ENCODE data around the gene GPC5. TPM values are rescaled to one million over a fixed set of nuclear protein-coding genes. Genes with fewer than 3 reads are reported as not detected.

The GPC5 gene
- total and polyA plus RNA-seq, 2 of the 13 experiments (the other 11 are each of a cell fraction or from before 2014, with no cell fraction given), result 0.02 to 0.07 TPM

- no TSS peak for BruUV-seq (replicated peaks)
- H2AFZ ChIP-seq (ENCODE audit: low read length), result no peak overlapping the region
- H3K9me3 ChIP-seq (ENCODE audit: low read length), result no peaks in the 10 kb centered on the region
- TF ChIP-seq MAFF (IDR thresholded peaks at IDR 0.05; ENCODE audit: low read depth, low read length) (peak; percentile 84), MAFK (conservative IDR thresholded peaks at IDR 0.05 in 1 of 2, IDR thresholded peaks at IDR 0.05 in 1 of 2; ENCODE audit: low read length in 2 of 2) (peak; percentile 85 to 89), ZNF775 (CRISPR knock-in tag; IDR thresholded peaks at IDR 0.05; ENCODE audit: borderline replicate concordance) (no peak)
- no peak overlapping the region for H3K9ac ChIP-seq (ENCODE audit: insufficient read depth, low read depth, low read length)
- H4K20me1 ChIP-seq (ENCODE audit: insufficient read depth, low read length), result no peaks in the 10 kb centered on the region
- no peaks in the 10 kb centered on the region for H3K79me2 ChIP-seq (ENCODE audit: insufficient read depth, low read length)
- ChIA-PET POLR2A (no interaction called here), CTCF (ENCODE audit: low intra/inter-chr PET ratio, low total read pairs) (no interaction called here)
- DNase-seq (ENCODE audit: low spot score) (no peak), ATAC-seq (no peak), FAIRE-seq (no peak)
- no peak overlapping the region for H3K27ac ChIP-seq (ENCODE audit: extremely low read length, insufficient read depth, low read length)
- in situ Hi-C loops (cut with HindIII; ENCODE audit: extremely low pct_ligation_motif_present, low pct_unique_long_range_greater_than_20kb) (no loop called here), intact Hi-C loops (cut with micrococcal nuclease; ENCODE audit: unreplicated experiment) (loop anchor here (10.0 kb wide), 1 partner anchor 244 kb away; no protein-coding TSS in a partner anchor)
- no peaks in the 10 kb centered on the region for H3K36me3 ChIP-seq (replicated peaks in 1 of 2; ENCODE audit: control insufficient read depth in 1 of 2, insufficient read depth in 2 of 2, low read length in 2 of 2)
- 0% methylated on average over 2 of the region's 2 CpGs for WGBS (ENCODE audit: low lambda C conversion rate)
- H3K4me3 ChIP-seq (replicated peaks in 1 of 3; ENCODE audit: insufficient read depth in 1 of 3, low read depth in 2 of 3, low read length in 3 of 3), result no peak overlapping the region
- H3K4me2 ChIP-seq (ENCODE audit: low read depth, low read length), result no peak overlapping the region
- no peaks in the 10 kb centered on the region for H3K27me3 ChIP-seq (ENCODE audit: control insufficient read depth in 1 of 2, insufficient read depth in 2 of 2, low read length in 2 of 2)
- H3K4me1 ChIP-seq (ENCODE audit: insufficient read depth, low read length), result no peaks in the 10 kb centered on the region
Observed at GRCh38 chr13:92188574-92188973, 790.2 kb downstream of the GPC5 start.

- H3K9me3 ChIP-seq (ENCODE audit: low read length), result no peaks in the 10 kb centered on the region
- no peak for ATAC-seq
- no peak for TF ChIP-seq ZNF296 (CRISPR knock-in tag; conservative IDR thresholded peaks at IDR 0.05)
- TF ChIP-seq ZNF382 (CRISPR knock-in tag; IDR thresholded peaks at IDR 0.05; ENCODE audit: borderline replicate concordance), result no peak
- TF ChIP-seq ZHX2 (IDR thresholded peaks at IDR 0.05; ENCODE audit: low read depth), result no peak
- no peak for TF ChIP-seq ZHX2 (CRISPR knock-in tag; IDR thresholded peaks at IDR 0.05; ENCODE audit: borderline replicate concordance)
- no peak for TF ChIP-seq CREB1 (IDR thresholded peaks at IDR 0.05)
- no peak for TF ChIP-seq CREB1 (CRISPR knock-in tag; IDR thresholded peaks at IDR 0.05)
- TF ChIP-seq NR2F6 (IDR thresholded peaks at IDR 0.05), result no peak
- no peak for TF ChIP-seq NR2F6 (CRISPR knock-in tag; IDR thresholded peaks at IDR 0.05)
- no peak for TF ChIP-seq MAFK (conservative IDR thresholded peaks at IDR 0.05 in 1 of 2, IDR thresholded peaks at IDR 0.05 in 1 of 2; ENCODE audit: low read length in 2 of 2)
- no peak for TF ChIP-seq CREB3 (CRISPR knock-in tag; IDR thresholded peaks at IDR 0.05)
- no peak for TF ChIP-seq ZNF468 (CRISPR knock-in tag; IDR thresholded peaks at IDR 0.05)
Observed at GRCh38 chr13:92196591-92197256, 798.3 kb downstream of the GPC5 start.

More at GRCh38 chr13:92196591-92197256, 798.3 kb downstream of the GPC5 start:
- Histone ChIP-seq H3K9ac (ENCODE audit: insufficient read depth, low read depth, low read length) (no peak overlapping the region), H2AFZ (ENCODE audit: low read length) (no peak overlapping the region), H3K4me2 (ENCODE audit: low read depth, low read length) (no peak overlapping the region), H4K20me1 (ENCODE audit: insufficient read depth, low read length) (no peaks in the 10 kb centered on the region), H3K27me3 (ENCODE audit: control insufficient read depth in 1 of 2, insufficient read depth in 2 of 2, low read length in 2 of 2) (no peaks in the 10 kb centered on the region), H3K79me2 (ENCODE audit: insufficient read depth, low read length) (no peaks in the 10 kb centered on the region), H3K36me3 (replicated peaks in 1 of 2; ENCODE audit: control insufficient read depth in 1 of 2, insufficient read depth in 2 of 2, low read length in 2 of 2) (no peaks in the 10 kb centered on the region), H3K4me1 (ENCODE audit: insufficient read depth, low read length) (no peaks in the 10 kb centered on the region), H3K4me3 (replicated peaks in 1 of 3; ENCODE audit: insufficient read depth in 1 of 3, low read depth in 2 of 3, low read length in 3 of 3) (no peak overlapping the region), H3K27ac (ENCODE audit: extremely low read length, insufficient read depth, low read length) (no peak overlapping the region)
- ChIA-PET CTCF (ENCODE audit: low intra/inter-chr PET ratio, low total read pairs) (no interaction called here), POLR2A (no interaction called here)
- WGBS (ENCODE audit: low lambda C conversion rate), result 34% methylated on average over 11 of the region's 11 CpGs
- DNase-seq (ENCODE audit: low spot score), result no peak
- no peak for FAIRE-seq
- in situ Hi-C loops (cut with HindIII; ENCODE audit: extremely low pct_ligation_motif_present, low pct_unique_long_range_greater_than_20kb), result no loop called here
- intact Hi-C loops (cut with micrococcal nuclease; ENCODE audit: unreplicated experiment), result no loop called here
- no TSS peak for BruUV-seq (replicated peaks)

Data from HepG2 (cell line).